GM21786 (cell line): ENCODE data around the gene PSD4.
A peak's percentile ranks its signal among the peaks of the same experiment; 100 is the strongest.

Source experiments
- ATAC-seq: cut with Tn5 transposase; IDR thresholded peaks from one replicate; pipeline ENCODE4 v1.9.1; 2021; ENCODE audit not compliant: unreplicated experiment

PSD4 gene

DNA sequence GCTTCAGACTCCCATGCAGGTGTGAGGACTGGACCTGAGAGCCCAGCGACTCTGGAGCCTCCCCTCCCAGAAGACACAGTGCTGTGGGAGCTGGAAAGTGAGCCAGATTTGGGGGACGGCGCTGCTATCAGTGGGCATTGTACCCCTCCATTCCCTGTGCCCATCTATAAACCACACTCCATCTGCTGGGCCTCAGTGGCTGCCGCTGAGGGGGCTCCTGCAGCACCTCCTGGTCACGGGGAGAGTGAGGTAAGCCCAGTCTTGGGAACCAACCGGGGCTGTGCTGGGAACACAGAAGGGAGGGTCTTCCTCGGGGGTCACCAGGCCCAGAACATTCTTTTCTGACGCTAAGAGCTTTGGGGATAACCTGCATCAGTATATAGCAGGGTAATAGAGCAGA, 9.5 kb downstream of the PSD4 start:
- ATAC-seq = no peak

DNA sequence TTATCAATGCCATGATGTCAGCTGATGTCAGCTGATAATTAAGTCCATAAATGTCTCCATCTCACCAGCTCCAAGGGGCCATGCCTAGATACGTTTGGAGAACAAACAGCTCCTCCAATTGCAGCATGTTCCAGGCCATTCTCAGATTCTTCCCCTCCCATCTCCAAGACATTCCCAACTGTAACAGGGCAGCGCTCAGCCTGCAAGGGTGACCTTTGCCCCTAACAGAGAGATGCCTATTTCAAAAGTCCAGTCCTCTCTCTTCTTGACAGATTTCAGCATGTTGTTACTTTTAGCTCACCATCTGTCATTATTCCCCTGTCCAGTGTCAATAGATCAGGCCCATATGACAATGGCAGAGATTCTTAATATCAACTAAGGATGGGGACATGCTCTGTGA, 9.9 kb downstream of the PSD4 start:
- ATAC-seq = no peak

DNA sequence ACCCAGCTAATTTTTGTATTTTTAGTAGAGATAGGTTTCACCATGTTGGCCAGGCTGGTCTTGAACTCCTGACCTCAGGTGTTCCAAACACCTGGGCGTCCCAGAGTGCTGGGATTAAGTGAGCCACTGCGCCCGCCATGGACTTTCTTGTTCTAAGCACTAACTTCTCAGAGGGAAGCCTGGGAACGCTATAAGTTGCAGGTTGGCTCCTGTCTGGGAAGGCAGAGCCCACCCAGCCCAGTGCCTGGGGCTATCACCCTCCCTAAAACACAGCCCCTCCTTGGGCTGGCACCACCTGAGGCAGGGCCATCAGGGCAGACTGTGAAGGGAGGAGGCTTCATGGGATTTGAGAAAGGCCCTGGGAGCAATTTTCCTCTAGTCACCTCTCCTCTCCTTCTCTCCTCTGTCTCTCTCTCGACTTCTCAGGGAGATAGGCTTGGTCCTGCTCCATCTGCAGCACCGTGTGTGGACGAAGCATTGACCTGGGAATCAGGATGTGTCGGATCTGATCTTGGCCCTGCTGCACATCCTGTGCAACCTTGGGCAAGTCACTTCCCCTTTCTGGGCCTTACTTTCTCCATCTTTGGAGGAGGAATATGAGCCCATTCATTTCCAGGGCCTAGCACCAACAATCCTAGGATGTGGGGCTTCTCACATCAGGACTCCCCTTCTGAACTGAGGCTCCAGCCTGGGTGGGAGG, 10.9 kb downstream of the PSD4 start:
- ATAC-seq = no peak

DNA sequence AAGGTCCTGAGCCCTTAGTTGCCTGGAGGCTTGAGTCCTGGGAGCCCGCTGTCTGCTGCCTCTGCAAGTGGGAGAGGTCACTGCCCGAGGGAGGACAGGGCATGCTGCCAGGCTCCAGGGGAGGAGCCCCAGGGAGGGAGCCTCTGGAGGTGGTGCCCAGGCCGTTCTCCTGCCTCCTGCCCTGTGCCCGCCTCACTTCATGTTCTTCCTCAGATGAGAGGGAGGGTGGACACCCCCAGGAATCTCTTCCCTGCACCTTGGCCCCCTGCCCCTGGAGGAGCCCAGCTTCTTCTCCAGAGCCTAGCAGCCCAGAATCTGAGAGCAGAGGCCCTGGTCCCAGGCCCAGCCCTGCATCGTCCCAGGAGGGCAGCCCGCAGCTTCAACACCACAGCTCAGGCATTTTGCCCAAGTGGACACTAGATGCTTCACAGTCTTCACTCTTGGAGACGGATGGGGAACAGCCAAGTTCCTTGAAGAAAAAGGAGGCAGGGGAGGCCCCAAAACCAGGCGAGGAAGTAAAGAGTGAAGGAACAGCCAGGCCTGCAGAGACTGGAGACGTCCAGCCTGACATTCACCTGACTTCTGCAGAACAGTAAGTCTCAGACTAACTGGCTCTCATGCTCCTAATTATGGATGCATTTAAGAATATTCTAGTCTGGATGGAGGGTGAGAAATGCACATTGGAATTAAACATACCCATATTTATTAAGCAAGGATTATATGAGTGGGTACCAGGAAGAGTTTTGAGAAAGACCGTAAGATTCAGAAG, 12.1 kb downstream of the PSD4 start:
- no peak for ATAC-seq

DNA sequence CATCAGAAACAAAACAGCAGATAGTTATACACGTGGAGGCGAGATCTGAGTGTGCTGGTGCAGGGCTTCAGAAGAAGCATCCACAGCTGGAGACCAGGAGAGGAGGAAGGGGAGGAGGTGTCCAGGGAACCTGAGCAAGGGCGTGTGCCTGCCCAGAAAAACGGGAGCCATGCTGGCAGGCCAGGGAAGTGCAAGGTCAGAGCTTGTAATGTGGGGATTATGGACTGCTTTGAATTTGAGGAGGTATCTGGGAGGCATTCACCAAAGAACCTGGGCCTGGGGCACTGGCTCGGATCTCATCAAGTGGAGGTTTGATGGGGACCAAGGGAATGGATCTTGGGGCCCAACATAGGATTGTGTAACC, 12.6 kb downstream of the PSD4 start:
- no peak for ATAC-seq

DNA sequence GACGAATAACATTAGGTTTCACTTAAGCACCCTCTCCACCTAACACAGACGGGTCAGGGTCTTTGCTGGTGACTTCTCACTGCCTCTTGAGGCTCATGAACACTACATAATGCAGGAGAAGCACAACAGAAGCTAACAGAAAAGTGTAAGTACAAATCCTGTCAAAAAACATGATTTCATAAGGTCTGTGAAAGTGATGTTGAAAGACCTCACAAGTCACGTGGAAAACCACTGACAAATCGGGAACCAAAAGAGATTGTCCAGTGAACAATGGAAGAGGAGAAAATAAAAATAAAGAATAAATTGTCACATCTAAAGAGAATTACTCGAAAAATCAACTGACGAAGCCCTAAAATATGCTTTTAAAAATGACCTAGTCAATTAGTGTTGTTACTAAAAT, 14.0 kb downstream of the PSD4 start:
- no peak for ATAC-seq

DNA sequence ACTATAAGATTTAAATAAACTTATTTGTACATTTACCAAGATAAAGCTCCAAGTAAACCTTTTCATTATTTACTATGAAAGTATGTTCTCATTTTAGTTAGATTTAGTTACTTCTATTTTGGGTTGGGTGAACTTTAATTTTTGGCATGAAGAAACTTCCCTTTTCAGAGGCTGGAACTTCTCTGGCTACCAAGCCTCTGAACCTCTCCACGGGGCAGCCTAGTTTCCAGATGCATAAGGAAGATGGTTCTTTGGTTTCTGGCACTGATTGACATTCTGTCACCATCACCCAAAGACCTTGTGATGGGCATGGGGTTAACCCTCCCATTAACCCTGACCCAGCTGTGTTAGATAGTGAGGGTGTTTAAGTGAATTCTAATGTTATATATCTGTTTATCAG, 17.1 kb downstream of the PSD4 start:
- ATAC-seq = no peak

DNA sequence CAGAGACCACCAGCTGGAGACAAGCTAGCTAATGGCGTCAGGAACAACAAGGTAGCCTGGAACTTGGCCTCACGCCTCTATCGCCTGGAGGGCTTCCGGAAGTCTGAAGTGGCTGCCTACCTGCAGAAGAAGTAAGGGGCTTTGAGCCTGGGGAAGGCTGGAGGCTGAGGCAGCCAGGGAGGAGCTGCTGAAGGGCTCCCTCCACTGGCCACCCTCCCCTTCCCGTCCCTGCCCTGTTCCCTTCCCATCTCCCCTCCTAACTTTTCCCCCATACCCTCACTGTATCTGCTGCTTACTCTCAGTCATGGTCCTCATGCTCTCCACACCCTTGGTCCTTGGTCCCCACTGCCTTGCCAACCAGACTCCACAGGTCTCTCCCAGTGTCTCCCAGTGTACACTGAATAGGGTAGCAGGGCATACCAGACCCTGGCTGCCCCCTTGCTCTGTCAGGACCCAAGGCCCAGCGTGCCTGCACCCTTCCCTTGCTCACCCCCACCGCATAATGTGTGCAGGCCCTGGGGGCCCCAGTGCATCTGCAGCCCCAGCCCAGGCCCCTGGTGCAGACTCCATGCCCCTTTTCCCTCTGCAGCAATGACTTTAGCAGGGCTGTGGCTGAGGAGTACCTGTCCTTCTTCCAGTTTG, 18.8 kb downstream of the PSD4 start:
- ATAC-seq = no peak

DNA sequence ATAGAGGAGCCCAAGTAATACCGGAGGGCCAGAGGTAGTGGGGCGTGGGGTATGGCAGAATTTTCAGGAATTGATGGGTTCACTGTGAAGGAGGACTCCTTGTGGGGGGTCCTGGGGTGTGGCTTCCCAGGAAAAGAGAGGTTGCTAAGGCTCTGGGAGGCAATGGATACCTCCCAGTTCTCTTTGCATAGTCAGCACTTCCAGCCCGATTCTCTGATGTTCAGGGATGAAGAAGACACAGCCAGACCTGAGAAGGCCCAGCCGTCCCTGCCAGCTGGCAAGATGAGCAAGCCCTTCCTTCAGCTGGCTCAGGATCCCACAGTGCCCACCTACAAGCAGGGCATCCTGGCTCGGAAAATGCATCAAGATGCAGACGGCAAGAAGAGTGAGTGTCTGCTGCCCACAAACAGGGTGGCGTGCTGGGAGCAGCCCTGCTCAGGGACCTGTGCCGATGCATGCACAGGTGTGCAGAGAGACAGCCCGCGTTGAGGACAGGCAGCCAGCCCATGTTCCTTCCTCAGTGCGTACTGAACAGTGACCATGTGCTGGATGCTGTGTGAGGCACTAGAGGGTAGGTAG, 22.2 kb downstream of the PSD4 start:
- no peak for ATAC-seq

DNA sequence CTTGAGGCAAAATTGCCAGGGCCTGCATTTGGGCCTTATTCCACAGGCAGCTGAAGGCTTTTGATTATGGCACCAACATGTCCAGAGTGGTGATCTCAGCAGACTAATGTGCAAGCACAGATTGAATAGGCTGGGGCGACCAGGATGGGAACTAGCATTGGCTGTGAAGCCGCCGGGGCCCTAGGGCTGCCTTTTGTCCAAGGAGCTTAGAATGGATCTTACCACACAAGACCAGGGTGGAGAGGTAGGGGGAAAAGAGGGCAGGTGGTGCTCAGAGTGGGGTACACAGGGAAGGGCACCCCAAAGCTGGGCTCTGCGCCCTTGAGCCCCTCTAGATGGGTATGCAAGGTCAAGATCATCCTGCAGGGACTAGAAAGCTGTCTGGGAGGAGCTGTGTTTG, 23.1 kb downstream of the PSD4 start:
- ATAC-seq = no peak

DNA sequence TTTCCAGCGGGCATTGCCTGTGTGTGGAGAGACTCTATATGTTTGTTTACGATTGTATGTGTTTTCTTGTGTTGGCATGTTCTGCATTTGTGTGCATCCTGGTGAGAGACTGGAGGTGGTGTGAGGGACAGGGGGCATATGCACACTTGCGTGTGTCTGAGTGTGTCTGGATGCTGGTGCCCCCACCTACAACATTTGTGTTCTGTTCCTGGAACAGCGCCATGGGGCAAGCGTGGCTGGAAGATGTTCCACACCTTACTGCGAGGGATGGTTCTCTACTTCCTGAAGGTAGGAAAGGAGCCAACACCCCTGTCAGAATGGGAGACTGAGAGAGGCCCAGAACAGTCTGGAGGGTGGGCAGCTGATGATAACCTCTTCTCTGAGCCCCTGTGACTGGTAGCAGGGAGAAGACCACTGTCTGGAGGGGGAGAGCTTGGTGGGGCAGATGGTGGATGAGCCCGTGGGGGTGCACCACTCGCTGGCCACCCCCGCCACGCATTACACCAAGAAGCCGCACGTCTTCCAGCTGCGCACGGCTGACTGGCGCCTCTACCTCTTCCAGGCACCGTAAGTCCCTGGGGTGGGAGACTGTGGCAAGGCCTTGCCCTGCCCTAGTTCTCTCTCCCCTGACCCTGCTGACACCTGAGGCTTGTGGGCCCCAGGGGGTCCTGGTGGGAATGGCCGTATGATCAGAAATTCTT, 23.7 kb downstream of the PSD4 start:
- ATAC-seq = no peak

DNA sequence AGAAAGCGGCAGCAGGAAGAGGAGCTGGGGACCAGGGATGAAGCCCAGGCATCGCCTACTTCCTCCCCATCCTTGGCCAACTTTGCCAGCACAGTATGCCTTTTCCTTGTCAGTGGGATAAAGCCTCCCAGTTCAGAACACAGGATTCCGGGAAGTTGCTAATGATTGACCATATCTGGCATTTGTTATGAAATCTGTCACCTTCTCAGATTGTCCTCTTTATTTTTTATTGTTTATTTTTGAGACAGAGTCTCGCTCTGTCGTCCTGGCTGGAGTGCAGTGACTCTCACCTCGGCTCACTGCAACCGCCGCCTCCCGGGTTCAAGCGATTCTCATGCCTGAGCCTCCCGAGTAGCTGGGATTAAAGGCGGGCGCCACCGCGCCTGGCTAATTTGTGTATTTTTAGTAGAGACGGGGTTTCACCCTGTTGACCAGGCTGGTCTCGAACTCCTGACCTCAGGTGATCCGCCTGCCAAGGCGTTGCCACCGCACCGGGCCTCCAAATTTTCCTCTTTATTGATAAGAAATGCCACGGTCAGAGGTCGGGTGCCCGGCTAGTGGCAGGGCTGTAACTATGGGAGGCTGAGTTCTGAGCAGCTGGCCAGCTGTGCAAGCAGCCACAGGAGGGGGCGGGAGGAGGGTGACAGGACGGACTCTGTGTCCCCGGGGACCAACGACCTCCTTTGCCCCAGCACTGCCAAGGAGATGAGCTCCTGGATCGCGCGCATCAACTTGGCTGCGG, 24.4 kb downstream of the PSD4 start:
- no peak for ATAC-seq

DNA sequence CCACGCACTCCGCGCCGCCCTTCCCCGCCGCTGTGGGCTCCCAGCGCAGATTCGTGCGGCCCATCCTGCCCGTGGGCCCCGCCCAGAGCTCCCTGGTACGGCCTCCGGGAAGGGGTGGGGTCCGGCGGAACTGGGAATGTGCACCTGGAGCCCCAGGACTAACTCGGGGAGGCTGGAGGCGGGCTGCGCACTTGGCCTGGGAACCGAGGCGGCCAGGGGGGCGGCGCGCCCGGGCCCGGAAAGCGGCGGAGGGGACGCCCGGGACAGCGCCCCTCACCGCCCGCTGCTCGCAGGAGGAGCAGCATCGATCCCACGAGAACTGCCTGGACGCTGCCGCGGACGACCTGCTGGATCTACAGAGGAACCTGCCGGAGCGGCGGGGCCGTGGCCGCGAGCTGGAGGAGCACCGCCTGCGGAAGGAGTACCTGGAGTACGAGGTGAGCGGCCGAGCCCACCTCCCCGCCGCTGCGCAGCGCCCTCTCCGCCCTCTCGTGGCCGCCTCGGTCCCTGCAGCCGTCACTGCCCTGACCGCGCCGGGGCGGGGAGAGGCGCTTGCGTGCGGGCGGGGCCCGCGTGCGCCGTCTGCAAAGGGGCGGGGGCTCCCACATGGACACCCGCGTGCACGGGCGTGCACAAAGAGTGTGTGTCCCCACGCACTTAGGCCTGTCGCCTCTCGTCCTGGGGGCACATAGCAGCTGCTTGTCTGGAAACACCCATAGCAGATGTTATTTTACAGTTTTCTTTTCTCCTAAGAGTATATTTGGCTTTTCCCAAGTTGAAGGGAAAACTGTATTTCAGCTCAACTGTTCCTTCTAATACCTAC, 25.2 kb downstream of the PSD4 start:
- peak; percentile 57 for ATAC-seq

DNA sequence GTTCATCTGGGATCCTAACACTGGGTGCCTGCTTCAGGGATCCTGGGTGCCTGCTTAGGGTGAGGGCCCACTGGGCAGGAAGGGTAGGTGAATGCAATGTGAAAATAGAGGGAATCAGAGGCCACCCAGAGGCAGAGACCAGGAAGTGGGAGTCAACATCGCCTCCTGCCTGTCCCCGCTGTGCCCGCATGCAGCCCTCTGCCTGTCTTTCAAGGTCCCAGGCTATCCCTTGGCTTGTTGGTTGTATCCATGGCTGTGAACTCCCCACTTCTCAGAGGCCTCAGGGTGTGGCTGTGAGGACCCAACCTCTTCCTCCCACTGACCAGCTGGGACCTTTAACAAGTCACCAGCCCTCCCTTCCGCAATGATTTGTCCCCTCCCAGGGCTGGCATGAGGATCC, 26.5 kb downstream of the PSD4 start:
- ATAC-seq = no peak

DNA sequence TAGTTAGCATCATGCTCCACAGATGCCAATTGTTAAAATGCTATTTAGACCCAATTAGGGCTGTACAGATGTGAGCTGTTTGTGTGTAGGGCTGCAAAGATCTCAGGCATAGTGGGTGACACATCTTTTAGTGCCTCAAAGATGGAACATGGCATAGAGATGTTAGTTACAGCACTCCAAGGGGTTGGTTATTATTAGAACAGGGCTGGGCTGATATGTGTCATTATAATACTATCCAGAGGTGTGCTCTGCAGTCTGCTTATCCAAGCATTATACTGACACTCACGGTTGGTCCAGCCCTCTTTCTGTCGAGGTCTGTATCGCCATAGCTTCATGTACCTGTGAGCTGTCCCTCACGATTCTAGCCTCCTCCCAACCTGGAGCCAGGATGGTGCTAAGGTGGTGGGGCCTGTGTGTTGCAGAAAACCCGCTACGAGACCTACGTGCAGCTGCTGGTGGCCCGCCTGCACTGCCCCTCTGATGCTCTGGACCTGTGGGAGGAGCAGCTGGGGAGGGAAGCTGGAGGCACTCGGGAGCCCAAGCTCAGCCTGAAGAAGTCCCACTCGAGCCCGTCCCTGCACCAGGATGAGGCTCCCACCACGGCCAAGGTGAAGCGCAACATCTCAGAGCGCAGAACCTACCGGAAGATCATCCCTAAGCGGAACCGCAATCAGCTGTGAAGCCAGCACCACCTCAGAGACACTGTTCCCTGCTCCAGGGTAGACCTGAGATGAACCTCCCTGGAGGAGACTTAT, 27.1 kb downstream of the PSD4 start:
- ATAC-seq = no peak

DNA sequence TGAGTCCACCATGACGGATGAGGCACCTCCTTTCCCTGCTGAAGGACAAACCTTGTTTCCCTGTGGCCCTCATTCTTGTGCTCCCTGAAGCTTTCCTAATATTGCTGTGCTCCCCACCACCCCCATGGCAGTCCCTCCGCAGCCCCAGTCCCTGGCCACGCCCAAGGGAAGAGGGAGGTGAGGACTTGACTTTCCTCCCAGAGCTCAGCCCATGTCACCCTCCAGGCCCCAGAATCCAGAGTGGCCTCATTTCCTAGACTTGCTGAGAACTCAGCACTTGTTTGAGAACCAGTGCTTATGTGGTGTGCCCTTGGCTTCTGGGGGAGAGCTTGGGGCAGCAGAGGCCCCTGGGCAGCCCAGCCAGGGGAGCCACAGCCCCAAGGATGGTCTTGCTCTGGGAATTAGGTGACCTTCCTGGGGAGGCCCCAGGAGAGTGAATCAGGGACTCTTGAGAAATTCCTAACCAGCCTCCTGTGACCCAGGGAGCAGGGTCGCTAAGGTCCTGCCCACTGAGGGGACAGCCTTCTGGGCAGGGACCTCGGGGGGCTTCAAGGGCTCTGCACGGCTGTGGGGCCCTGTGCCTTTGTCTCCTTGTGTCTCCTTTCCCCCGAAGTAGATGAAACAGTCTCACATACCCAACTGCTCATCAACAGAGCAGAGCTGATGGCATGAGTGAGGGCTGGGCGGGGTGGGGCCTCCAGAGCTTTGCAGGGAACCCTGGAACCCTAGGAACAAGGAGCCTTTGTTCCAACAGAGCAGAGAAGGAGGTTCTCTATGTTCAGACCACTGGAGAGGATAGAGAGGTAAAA, 27.9 kb downstream of the PSD4 start:
- no peak for ATAC-seq

DNA sequence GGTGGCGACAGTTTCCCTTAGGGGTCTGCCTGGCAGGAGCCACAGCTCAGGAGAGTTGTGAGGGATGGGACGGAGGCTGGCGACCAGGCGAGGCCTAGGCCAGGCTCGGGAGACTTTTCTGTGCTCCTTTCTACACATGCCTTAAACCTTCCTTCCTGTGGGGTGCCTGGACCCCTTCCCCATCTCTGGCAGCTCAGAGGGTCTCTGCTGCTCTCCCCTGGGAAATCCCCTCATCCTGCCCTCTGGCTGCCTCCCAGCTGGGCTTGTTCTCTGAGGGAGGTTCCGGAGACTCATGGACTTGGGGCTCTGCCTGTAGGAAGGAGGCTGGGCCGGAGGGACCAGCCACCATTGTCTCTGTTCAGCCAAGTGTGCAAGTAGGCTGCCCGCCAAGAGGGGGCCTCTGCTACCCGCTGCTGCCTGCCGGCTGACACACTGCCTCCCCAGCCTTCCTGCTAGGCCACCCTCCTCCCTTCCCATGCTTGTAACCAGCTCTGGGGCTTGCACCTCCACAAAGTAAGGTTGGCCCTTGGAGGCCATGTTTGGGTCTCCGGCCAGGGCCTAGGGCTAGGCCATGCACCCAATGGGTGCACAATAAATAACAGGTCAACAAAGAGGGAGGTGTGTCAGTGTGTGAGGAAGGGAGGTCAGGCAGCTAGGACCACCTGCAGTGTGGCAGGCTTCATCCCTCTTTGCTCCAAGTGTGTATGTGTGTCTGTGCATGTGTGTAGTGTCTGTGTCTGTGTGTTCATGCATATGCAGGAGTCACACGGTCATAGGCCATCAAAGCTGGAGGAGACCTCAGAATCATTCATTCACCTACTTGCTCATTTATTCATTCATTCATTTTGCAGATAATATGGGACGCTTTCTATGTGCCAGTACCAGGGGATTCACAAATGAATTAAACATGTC, 28.8 kb downstream of the PSD4 start:
- ATAC-seq = no peak
